NCI-H345 treated with DMSO at 0.1 percent for 48 hours (cell line): Measurements from ENCODE around the gene STAG1.
"Not testable (repeated sequence)": the region's sequence is repeated elsewhere in the genome, so short reads cannot be mapped to it uniquely, and the experiment has no call there.

Experiments used
- DNase-seq: peaks from one replicate; lab custom pipeline; 2025; ENCODE audit not compliant: unreplicated experiment; lab: John Stamatoyannopoulos, UW

STAG1 gene

DNA sequence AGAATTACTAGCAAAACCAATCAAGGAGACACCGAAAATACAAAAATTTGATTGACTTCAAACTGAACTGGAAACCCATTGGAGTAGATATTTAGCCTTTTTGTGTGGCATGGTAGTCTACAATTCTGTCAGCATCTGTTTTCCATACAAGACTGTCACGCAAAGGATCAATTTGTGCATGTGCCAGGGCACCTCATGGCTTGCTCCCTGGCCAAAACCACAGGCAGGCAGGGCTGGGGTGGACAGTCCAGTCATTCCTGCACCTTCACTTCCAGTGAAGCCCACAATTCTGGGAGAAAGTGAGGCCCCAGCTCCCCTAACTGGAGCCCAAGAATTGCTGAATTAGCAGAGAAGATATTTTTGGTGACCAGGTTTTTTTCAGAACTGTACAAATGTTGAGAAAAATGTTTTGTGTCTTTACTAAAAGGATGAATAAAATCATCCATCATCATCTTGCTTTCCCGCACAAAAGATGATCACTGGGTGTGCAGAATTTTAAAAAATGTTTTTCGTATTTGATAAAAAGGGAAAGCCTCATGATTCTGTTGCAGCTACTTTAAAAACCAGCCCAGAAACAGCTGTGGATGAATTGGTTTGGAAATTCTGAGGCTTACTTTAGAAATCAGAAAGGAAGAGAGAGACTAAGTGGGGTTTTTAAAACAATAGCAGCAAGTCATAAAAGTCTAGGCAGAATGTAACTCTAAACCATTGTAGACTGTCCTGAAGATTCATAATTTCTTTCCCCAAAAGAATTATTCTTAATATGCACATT, 415.7 kb downstream of the STAG1 start:
- DNase-seq: no peak

DNA sequence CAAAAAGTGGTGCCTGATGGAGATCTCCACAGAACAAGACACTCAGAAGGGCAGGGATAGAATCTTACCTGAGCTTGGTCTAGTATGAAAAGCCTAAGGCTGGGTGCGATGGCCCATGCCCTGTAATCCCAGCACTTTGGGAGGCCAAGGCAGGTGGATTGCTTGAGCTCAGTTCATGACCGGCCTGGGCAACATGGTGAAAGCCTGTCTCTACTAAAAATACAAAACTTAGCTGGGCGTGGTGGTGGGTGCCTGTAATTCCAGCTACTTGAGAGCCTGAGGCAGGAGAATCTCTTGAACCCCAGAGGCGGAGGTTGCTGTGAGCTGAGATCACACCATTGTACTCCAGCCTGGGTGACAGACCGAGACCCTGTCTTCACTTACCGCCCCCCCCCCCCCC, 417.5 kb downstream of the STAG1 start:
- not testable (repeated sequence) for DNase-seq

DNA sequence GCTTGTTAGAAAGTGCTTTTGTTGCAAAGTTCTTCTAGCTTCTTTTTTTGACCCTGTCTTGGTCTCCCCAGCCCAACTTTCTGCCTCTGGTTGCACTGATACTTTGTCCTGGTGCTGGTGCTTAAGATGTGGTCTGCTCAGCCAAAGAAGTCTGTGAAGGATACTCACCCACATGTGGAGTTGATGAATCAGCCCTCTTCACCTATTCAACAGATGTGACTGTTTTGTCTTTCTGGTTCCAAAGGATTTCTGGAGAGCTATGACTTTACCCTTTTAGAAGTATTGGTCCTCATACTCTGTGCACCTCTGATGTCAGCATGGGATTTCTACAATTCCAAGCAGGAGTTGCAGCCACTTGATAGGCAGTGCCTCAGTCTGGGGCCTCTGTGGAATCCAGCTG, 418.0 kb downstream of the STAG1 start:
- DNase-seq: no peak

DNA sequence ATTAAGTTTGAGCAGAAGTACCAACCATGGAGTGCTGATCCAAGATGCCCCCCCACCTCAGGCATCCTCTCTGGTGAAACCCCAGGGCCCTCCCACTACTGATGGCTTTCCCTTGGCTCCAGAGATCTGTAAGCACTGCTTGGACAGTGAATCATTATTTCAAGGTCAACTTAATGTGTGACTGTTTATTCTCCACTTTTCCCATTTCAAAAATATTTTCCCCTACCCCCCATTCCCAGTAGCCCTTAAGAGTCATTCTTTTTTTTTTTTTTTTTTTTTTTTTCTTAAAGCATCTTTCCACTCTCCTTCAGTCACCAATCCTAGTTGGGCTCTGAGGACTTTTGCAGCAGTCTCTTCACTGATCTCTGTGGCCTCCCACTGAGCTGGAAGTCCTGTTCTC, 419.4 kb downstream of the STAG1 start:
- DNase-seq: no peak

DNA sequence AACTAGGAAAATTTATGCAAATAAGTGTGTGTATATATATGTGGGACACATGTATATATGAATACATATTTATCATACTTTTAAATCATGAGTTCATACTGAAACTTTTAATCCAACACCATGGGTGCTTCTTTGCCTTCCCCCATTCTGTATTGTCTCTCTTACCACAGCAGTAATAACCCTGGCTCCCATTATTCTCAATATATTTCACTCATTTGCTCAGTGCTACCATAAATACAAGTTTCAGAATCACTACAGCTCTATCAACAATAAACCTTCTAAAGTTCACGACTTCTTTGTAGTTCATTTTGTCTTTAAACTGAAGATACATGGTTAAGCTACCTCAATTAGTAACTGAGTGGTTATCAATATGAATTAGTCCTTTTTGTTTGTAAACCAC, 419.9 kb downstream of the STAG1 start:
- DNase-seq: no peak

DNA sequence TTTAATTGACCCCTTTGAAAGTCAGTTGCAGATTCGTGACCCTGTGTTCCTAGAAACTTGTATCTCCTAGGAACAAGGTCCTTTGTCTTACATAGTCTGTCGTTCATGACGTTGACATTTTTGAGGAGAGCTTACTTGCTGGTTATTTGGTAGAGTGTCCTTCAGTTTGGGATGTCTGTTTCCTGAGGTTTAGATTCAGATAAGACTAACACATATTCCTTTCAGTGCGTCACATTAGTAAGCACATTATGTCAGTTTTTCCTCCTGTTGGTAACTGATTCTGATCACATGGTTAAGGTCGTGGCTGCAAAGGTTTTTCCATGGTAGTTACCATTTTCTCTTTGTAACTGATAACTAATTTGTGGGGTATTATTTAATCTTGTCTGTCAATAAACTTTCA, 421.3 kb downstream of the STAG1 start:
- DNase-seq: no peak

DNA sequence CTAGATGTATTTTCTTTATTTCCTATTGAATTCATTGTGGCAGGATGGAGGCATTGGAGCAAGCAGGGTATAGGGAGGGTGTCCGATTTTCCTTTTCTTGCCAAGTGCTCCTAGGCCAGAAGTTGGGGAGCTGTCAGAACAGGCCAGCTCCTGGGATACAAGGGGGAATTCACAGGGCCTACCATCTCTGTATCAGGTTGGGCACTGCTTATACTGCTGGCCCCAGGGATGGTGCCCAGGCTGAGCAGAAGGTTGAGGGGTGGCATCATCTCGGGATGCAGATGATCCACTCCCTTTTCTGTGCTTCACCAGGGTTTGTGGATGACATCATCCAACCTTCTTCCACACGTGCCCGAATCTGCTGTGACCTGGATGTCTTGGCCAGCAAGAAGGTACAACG, 422.6 kb downstream of the STAG1 start:
- no peak for DNase-seq

DNA sequence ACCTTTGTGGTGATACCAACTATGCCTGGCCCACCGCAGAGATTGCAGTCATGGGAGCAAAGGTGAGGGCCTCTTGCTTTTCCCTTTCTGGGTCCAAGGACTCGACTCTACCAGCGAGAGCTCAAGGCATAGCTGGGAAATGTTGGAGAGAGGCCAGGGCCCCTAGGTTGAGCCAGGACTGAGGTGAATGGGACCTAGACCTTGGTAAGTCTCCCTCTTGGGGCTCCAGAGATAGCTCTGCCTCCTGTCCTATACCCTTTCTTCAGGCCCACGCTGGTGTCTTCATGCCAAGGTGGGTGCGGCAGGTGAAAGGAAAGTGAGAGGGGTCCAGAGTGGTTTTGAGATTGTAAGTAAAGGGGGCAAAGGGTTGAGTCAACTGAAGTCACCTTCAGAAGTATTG, 424.5 kb downstream of the STAG1 start:
- no peak for DNase-seq

DNA sequence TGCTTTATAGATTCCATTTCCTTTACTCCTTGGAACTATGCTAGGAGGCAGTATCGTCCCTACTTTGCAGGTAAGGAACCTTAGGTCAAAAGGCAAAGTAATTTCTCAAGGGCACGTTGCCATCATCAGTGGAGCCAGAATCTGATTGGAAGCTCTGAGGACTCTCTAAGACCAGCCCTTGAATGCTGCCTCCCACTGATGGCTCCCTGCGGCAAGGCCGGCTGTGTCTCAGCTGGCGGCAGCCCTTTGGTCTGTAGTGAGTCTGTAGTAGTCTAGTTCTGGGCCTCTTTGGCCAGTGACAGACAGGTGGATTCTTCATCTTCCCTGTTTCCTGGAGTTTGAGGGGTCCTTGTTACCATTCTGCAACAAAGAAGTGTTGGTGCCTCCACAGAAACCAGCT, 425.9 kb downstream of the STAG1 start:
- DNase-seq: no peak

DNA sequence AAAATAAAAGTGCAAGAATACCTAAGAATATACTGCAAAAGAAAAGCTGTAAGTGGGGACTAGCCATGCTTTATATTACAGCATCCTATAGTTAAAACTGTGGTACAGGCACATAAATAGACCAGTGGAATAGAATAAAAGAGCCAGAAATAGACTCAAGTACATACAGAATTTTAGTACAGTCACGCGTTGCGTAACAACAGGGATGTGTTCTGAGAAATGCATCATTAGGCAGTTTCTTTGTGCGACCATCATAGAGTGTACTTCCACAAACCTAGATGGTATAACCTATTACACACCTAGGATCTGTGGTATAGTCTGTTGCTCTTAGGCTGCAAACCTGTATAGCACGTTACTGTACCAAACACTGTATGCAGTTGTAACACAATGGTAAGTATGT, 440.2 kb downstream of the STAG1 start:
- DNase-seq: no peak

DNA sequence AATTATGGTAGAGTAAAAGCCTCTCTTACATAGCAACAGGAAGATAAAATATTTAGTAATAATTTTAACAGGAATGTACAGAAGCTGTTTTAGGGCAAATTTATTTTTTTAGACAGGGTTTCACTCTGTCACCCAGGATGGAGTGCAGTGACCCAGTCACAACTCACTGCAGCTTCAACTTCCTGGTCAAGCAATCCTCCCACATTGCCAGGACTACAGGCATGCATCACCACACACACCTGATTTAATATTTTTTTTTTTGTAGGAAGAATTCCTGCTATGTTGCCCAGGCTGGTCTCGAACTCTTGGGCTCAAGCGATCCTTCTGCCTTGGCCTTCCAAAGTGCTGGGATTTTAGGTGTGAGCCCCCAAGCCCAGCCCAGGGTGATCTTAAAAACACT, 440.9 kb downstream of the STAG1 start:
- DNase-seq: no peak

DNA sequence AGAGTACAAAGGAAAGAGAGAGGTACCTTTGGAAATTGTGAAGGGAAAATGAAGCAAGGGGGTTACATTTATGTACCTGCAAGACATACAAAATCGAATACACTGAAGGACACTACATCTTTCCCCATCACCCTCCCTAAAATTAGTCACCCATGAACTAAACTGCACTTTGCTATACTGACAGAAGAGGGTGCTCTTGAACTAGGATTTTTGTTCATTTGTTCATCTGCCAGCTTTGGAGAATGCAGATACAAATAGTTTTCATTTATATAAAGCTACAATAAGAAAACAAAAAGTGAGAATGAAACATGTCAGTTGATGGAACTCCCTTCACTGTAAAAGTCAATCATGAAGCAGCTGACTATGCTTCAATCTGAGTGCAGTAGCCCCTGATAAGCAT, 446.3 kb downstream of the STAG1 start:
- DNase-seq: no peak

DNA sequence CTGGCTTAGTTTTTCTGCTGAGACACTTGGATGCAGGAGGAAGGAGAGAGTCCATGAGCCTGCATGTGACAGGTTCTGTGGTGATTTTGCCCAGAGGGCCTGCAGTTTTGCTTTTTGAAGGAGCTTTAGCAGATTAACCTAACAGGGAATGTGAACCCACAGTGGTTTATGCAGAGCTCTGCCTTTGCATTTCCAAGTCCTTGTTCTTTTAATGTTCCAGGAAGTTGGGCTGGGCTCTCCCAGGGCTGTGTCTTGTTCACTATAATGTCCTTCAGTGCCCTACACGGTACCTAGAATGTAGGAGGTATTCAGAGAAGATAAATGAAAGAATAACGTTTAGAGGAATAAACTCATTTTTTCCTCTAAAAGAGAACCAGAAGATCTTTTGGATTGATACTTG, 451.7 kb downstream of the STAG1 start:
- DNase-seq: no peak

DNA sequence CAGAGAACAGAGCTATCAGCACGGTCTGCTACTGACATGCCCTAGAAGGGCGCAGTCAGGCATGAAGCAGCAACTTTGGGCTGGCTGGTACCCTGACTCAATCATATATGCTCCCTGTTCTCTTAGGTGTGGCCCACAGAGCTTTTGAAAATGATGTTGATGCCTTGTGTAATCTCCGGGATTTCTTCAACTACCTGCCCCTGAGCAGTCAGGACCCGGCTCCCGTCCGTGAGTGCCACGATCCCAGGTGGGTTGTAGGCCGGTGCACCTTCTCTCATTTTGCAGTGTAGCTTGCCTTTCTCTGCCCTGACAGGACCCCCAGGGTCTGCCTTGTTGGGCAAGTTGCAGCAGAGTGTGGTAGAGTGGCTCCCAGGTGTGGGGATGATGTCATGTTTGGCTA, 454.4 kb downstream of the STAG1 start:
- DNase-seq: no peak

DNA sequence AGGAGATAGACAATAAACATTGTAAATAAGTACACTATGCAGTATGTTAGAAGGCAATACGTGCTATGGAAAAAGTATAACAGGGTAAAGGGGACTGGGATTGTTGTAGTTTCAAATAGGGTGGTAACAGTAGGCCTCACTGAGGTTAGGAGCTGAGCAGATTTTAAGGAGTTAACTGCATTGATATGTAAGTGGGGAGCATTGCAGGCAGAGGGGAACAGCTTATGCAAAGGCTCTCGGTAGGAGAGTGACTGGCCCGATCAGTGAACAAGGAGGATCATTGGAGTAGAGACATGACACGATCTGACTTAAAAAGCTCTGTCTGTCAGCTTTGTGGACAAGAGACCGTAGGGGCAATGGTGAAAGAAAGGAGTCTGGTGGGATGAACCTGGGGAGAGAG, 455.2 kb downstream of the STAG1 start:
- no peak for DNase-seq

DNA sequence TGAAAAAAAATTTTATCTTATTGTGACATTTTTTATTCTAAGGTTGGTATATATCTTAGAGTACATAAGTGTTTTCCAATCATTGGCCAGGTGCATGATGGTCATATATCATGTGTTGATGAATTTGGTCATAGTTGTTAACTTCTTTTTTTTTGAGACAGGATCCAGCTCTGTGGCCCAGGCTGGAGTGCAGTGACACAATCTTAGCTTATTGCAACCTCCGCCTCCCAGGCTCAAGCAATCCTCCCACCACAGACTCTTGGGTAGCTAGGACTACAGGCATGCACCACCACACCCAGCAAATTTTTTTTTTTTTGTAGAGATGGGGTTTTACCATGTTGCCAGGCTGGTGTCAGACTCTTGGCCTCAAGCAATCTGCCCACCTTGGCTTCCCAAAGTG, 458.0 kb downstream of the STAG1 start:
- no peak for DNase-seq

DNA sequence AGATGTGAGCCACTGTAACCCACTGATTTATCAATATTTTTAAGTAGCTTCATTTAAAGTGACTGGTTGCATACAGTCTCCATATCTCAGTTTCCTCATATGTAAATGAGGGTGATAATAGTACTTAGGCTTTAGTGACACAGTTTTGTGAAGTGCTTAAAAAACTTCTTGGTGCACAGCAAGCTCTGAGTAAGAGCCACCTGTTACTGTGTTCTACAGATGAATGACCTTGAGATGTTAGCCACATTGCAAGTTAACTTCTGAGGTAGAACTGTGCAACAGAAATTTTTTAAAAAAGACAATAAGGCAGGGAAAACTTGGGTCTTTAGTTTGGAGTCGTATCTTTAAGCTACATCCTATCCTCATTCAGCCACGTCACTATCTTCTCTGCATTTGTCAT, 458.9 kb downstream of the STAG1 start:
- DNase-seq: no peak

DNA sequence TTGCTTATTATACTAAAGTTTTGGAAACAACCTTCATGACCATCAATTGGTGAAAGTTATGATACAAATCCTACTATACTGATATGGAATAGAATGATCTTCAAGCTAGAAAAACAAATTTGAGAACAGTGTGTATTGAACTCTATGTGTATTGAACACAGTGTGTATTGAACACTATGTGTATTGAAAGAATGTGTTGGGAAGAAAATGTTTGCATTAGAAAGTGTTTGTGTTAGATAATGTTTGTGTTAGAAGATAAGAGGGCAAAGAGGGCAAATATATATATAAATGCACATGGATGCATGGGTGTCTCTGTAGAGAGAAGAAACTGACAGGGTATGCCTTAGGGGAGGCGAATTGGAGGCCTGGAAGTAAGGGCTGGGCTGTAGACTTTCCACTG, 459.7 kb downstream of the STAG1 start:
- no peak for DNase-seq

DNA sequence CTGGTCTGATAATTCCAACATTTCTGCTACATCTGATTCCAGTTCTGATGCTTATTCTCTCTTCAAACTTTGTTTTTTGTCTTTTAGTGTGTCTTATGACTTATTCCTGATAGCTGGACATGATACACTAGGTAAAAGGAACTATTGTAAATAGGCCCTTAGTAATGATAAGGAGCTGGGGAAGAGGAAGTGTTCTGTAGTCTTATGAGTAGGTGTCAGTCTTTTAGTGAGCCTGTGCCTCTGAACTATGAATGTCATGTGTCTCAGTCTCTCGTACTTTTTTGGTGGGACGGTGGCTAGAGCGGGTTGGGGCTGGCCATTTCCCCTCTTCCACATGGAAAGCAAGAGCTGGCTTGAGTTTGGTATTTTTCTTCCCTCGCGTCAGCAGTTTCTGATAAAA, 460.9 kb downstream of the STAG1 start:
- DNase-seq: no peak
